K562 (cell line): Measurements from ENCODE around the gene DEPDC1. TPM values are rescaled to one million over a fixed set of nuclear protein-coding genes. Genes with fewer than 3 reads are reported as not detected.

Source experiments
- ATAC-seq: fragments of 200-7000 bp; cut with Tn5 transposase; 3 replicates; pipeline ENCODE4 v1.9.1; 2020; ENCODE audit warnings: moderate library complexity
- BruUV-seq: library from RNA; stranded (reverse); fragments of 400-500 nt; replicated peaks from 2 replicates; lab custom pipeline; 2021; lab: Mats Ljungman, UMichigan
- CTCF ChIA-PET: fragments of 300-600 bp; formaldehyde crosslinking; extraction: SDS; loops from one replicate; lab custom pipeline; 2021; ENCODE audit warnings: low intra/inter-chr PET ratio; lab: Yijun Ruan, JAX
- POLR2A ChIA-PET: fragments of 300-600, 350-650 bp; sonication (Branson Sonifier 250); formaldehyde crosslinking; extraction: SDS; loops from one replicate; lab custom pipeline; 2021; ENCODE audit warnings: antibody characterized with exemption, inconsistent platforms; lab: Yijun Ruan, JAX
- DNase-seq, 4 experiments: peaks; one replicate each; pipeline versions ENCODE4 v3.0.0 to v3.0.0-alpha.2; 2011 to 2018; ENCODE audit warnings: low spot score in 3 of 4, mixed read lengths in 3 of 4; ENCODE audit errors: extremely low read depth in 1 of 4
- FAIRE-seq: peaks from 2 replicates; lab custom pipeline; 2011; peaks lifted over from hg19 to GRCh38; lab: Jason Lieb, UNC
- H2AFZ ChIP-seq: 2 replicates; pipeline ENCODE4 v1.6.0; 2011; ENCODE audit warnings: low read depth, low read length, control low read depth, inconsistent platforms
- H3K27ac ChIP-seq: fragments of 200-600 bp; 3 replicates; pipeline ENCODE4 v1.8.0; 2011; ENCODE audit warnings: low read depth, mild to moderate bottlenecking, control low read depth, inconsistent platforms, low read length, moderate library complexity, mixed read lengths; ENCODE audit errors: extremely low read depth
- H3K27me3 ChIP-seq, 2 experiments: fragments of 300-600 bp in 1 of 2; 2 replicates in 1 of 2; 3 replicates in 1 of 2; pipeline versions ENCODE4 v1.6.0 to v1.8.0; 2011; ENCODE audit warnings: inconsistent platforms in 2 of 2, low read length in 2 of 2, mild to moderate bottlenecking in 1 of 2, mixed read lengths in 1 of 2, moderate library complexity in 1 of 2; ENCODE audit not compliant: control insufficient read depth in 2 of 2, insufficient read depth in 2 of 2
- H3K36me3 ChIP-seq: fragments of 300-600 bp; 3 replicates; pipeline ENCODE4 v1.8.0; 2011; ENCODE audit warnings: mild to moderate bottlenecking, low read length, inconsistent platforms; ENCODE audit not compliant: control insufficient read depth, insufficient read depth
- H3K4me1 ChIP-seq, 2 experiments: fragments of 200-600 bp in 1 of 2; replicated peaks in 1 of 2; 2 replicates in 1 of 2; 3 replicates in 1 of 2; pipeline versions ENCODE4 v1.5.1 to v1.8.0; 2011; ENCODE audit warnings: inconsistent platforms in 2 of 2, low read length in 2 of 2, mild to moderate bottlenecking in 1 of 2, mixed read lengths in 1 of 2, moderate library complexity in 1 of 2; ENCODE audit not compliant: control insufficient read depth in 2 of 2, insufficient read depth in 2 of 2
- H3K4me2 ChIP-seq: 2 replicates; pipeline ENCODE4 v1.6.1; 2011; ENCODE audit warnings: low read length, control low read depth, inconsistent platforms, mixed read lengths; ENCODE audit not compliant: insufficient read depth
- H3K4me3 ChIP-seq: fragments of 200-600 bp; sonication (generic), shearing (Covaris generic); 2 replicates; pipeline ENCODE4 v1.5.1; 2016; ENCODE audit warnings: control low read depth, inconsistent platforms
- H3K79me2 ChIP-seq: fragments of 200-600 bp; 3 replicates; pipeline ENCODE4 v1.8.0; 2011; ENCODE audit warnings: low read length, inconsistent platforms; ENCODE audit not compliant: control insufficient read depth, insufficient read depth
- H3K9ac ChIP-seq, 2 experiments: 2 replicates each; pipeline versions ENCODE4 v1.6.0 to v1.6.1; 2011; ENCODE audit warnings: low read depth in 2 of 2, low read length in 2 of 2, control low read depth in 1 of 2, inconsistent platforms in 1 of 2, mild to moderate bottlenecking in 1 of 2, mixed read lengths in 1 of 2; ENCODE audit not compliant: insufficient read depth in 1 of 2
- H3K9me1 ChIP-seq: one replicate; pipeline ENCODE4 v1.6.0; 2011; ENCODE audit warnings: inconsistent platforms, mild to moderate bottlenecking, low read length, moderate library complexity; ENCODE audit not compliant: control insufficient read depth, insufficient read depth
- H3K9me3 ChIP-seq: replicated peaks from 2 replicates; pipeline ENCODE4 v1.5.1; 2011; ENCODE audit warnings: low read depth, low read length, inconsistent platforms; ENCODE audit not compliant: control insufficient read depth, insufficient read depth
- H4K20me1 ChIP-seq: replicated peaks from 2 replicates; pipeline ENCODE4 v1.6.1; 2011; ENCODE audit warnings: low read length, inconsistent platforms, mixed read lengths; ENCODE audit not compliant: control insufficient read depth, insufficient read depth
- KAT7 ChIP-seq: sonication (generic); formaldehyde crosslinking; IDR thresholded peaks from 2 replicates; pipeline ENCODE4 v1.8.0; 2022; ENCODE audit warnings: missing genetic modification reagents, mild to moderate bottlenecking, borderline replicate concordance
- MAFK ChIP-seq: IDR thresholded peaks from 2 replicates; pipeline ENCODE4 v1.6.1; 2011; ENCODE audit warnings: low read length, improper control_type of control experiment
- MAX ChIP-seq: sonication (generic); formaldehyde crosslinking; IDR thresholded peaks from 2 replicates; pipeline ENCODE4 v1.9.0; 2022; ENCODE audit warnings: mild to moderate bottlenecking, missing genetic modification reagents
- TCF3 ChIP-seq: sonication (generic); formaldehyde crosslinking; IDR thresholded peaks from 2 replicates; pipeline ENCODE4 v1.4.0; 2020; ENCODE audit warnings: mild to moderate bottlenecking, missing genetic modification reagents
- ZBTB49 ChIP-seq: sonication (generic); formaldehyde crosslinking; IDR thresholded peaks from 2 replicates; pipeline ENCODE4 v1.8.0; 2022; ENCODE audit warnings: missing genetic modification reagents, mild to moderate bottlenecking, borderline replicate concordance
- WGBS: fragments of 100-300 bp; shearing (Covaris generic); methylation state at CpG from one replicate; pipeline ENCODE4 v1.1.6; 2016; ENCODE audit warnings: low coverage, mixed read lengths; ENCODE audit not compliant: insufficient coverage; ENCODE audit errors: missing lambda C conversion rate; 5-methylcytosine and 5-hydroxymethylcytosine counted together
- in situ Hi-C: fragments of 300-500 bp; cut with MboI; formaldehyde crosslinking; loops from 4 replicates; pipeline ENCODE4 v1.15.0; 2018; ENCODE audit warnings: inconsistent platforms, mixed read lengths
- intact Hi-C: fragments of 100-400 bp; cut with micrococcal nuclease; formaldehyde crosslinking; loops from 2 replicates; pipeline ENCODE4 v1.14.2; 2022
- polyA plus RNA-seq, 8 experiments: library from polyadenylated mRNA; depleted of rRNA in 4 of 8; stranded (reverse) in 5 of 8; unstranded in 3 of 8; fragments of >200 nt; fragmentation: Nextera tagmentation in 2 of 8; fragmentation: Illumina TruSeq in 1 of 8; extraction: Ambion mirVana in 2 of 8; extraction: Trizol in 1 of 8; gene quantifications; 2 replicates each; pipeline versions ENCODE4 v1.2.1 to v1.2.3, GENCODE V29; 2011 to 2014; ENCODE audit warnings: inconsistent platforms in 1 of 8, missing spikeins in 1 of 8
- total RNA-seq, 7 experiments: library from RNA; depleted of rRNA in 6 of 7; stranded (reverse); fragments of >200 nt in 6 of 7; fragmentation: Illumina TruSeq in 2 of 7; extraction: Trizol in 2 of 7; gene quantifications; 2 replicates each; pipeline versions ENCODE4 v1.2.1 to v1.2.3, GENCODE V29; 2011 to 2021; ENCODE audit warnings: low replicate concordance in 1 of 7

Gene DEPDC1
- total and polyA plus RNA-seq, 9 of the 15 experiments (the other 6 are each of a cell fraction or from before 2014, with no cell fraction given) = 9.9 to 28.3 (median 17.8) TPM

GRCh38 chr1:68459796-68460195, 37.1 kb downstream of the DEPDC1 start:
- BruUV-seq = no TSS peak
- CTCF ChIA-PET = no interaction called here

More at GRCh38 chr1:68459796-68460195, 37.1 kb downstream of the DEPDC1 start:
- Histone ChIP-seq H3K4me2 (no peak overlapping the region), H3K4me1 (no peaks in the 10 kb centered on the region), H3K27ac (no peak overlapping the region), H4K20me1 (no peaks in the 10 kb centered on the region), H3K36me3 (no peaks in the 10 kb centered on the region), H3K4me3 (no peak overlapping the region), H3K79me2 (no peaks in the 10 kb centered on the region), H2AFZ (no peak overlapping the region), H3K9ac (no peak overlapping the region), H3K9me1 (no peaks in the 10 kb centered on the region)
- FAIRE-seq (no peak), ATAC-seq (no peak)
- intact Hi-C loops = no loop called here
- POLR2A ChIA-PET = no interaction called here
- 0% methylated on average over 1 of the region's 1 CpG for WGBS
- in situ Hi-C loops = loop anchor here (25.0 kb wide), 2 partner anchors 922 to 1278 kb away; no protein-coding TSS in a partner anchor
- TF ChIP-seq TCF3 (CRISPR knock-in tag) = no peak
- no peak for TF ChIP-seq KAT7 (CRISPR knock-in tag)
- no peak for TF ChIP-seq ZBTB49 (CRISPR knock-in tag)
- TF ChIP-seq MAFK = no peak
- no peak for TF ChIP-seq MAX (CRISPR knock-in tag)
- TF ChIP-seq, all 486 proteins: peak for 0
- Histone ChIP-seq H3K27me3 (no peaks in the 10 kb centered on the region), H3K9me3 (no peaks in the 10 kb centered on the region)
- no peak for DNase-seq
